ENCODE measurements around the gene ALMS1. TPM values are rescaled to one million over a fixed set of nuclear protein-coding genes. Genes with fewer than 3 reads are reported as not detected.

ALMS1 gene
- total and polyA plus RNA-seq, 2 of the 8 experiments (the other 6 are each of a cell fraction or from before 2014, with no cell fraction given), result 21.8 to 45.6 TPM

GRCh38 chr2:73457982-73458381, 72.3 kb downstream of the ALMS1 start:
- Histone ChIP-seq H3K79me1 (ENCODE audit: low read depth, low read length) (no peaks in the 10 kb centered on the region), H3K27me3 (replicated peaks in 1 of 4; ENCODE audit: control insufficient read depth in 3 of 4, extremely low read depth in 1 of 4, insufficient read depth in 3 of 4, low read length in 3 of 4) (no peaks in the 10 kb centered on the region), H3K23ac (ENCODE audit: insufficient read length) (no peak overlapping the region), H2AK5ac (ENCODE audit: low read depth, low read length) (no peak overlapping the region), H3K9me3 (ENCODE audit: insufficient read depth in 2 of 2, low read depth in 1 of 2, low read length in 1 of 2) (peaks cover 29% of the 10 kb centered on the region in 2 experiments), H3K18ac (ENCODE audit: extremely low read depth, low read length) (no peak overlapping the region), H3K23me2 (ENCODE audit: low read depth, low read length) (no peaks in the 10 kb centered on the region), H2BK5ac (ENCODE audit: low read depth, low read length) (no peak overlapping the region), H2BK120ac (replicated peaks; ENCODE audit: low read depth, low read length) (no peak overlapping the region), H3K4ac (replicated peaks; ENCODE audit: insufficient read length, low read depth, low read length) (no peak overlapping the region), H4K20me1 (replicated peaks in 1 of 2; ENCODE audit: control insufficient read depth in 1 of 2, insufficient read depth in 2 of 2, low read length in 2 of 2) (no peaks in the 10 kb centered on the region), H2BK15ac (ENCODE audit: low read length) (no peak overlapping the region), H2BK20ac (ENCODE audit: low read length) (no peak overlapping the region), H4K8ac (ENCODE audit: extremely low read depth, insufficient read depth, low read length) (no peak overlapping the region), H4K91ac (replicated peaks; ENCODE audit: insufficient read length, low read length) (no peak overlapping the region), H3K56ac (replicated peaks; ENCODE audit: insufficient read length, low read depth, low read length) (no peak overlapping the region), H2BK12ac (ENCODE audit: low read depth, low read length) (no peak overlapping the region), H3K4me1 (replicated peaks in 1 of 4; ENCODE audit: control insufficient read depth in 3 of 4, insufficient read depth in 4 of 4, low read length in 3 of 4) (no peaks in the 10 kb centered on the region), H3K79me2 (ENCODE audit: control insufficient read depth in 1 of 2, insufficient read depth in 2 of 2, low read length in 2 of 2) (no peaks in the 10 kb centered on the region), H3K14ac (ENCODE audit: insufficient read length) (no peak overlapping the region), H4K5ac (ENCODE audit: insufficient read length, low read depth, low read length) (no peak overlapping the region), H3K36me3 (ENCODE audit: control insufficient read depth in 2 of 4, insufficient read depth in 4 of 4, low read length in 3 of 4) (peaks cover 3 to 48% (median 29%) of the 10 kb centered on the region in 4 experiments), H3K9ac (replicated peaks in 1 of 4; ENCODE audit: extremely low read depth in 1 of 4, low read depth in 3 of 4, low read length in 3 of 4) (no peak overlapping the region), H3K27ac (ENCODE audit: low read depth, low read length) (no peak overlapping the region), H3K4me2 (ENCODE audit: insufficient read depth in 1 of 2, low read depth in 2 of 2, low read length in 2 of 2) (no peak overlapping the region), H3K4me3 (ENCODE audit: extremely low read depth in 1 of 4, insufficient read depth in 2 of 4, low read depth in 3 of 4, low read length in 4 of 4) (no peak overlapping the region), H2AFZ (ENCODE audit: low read length) (no peak overlapping the region)
- POLR2A ChIA-PET (ENCODE audit: partially characterized antibody), result no interaction called here
- FAIRE-seq (no peak), DNase-seq (ENCODE audit: low read depth in 1 of 2, low spot score in 2 of 2) (no peak)
- CTCF ChIA-PET (ENCODE audit: partially characterized antibody), result no interaction called here
- 94% methylated on average over 3 of the region's 3 CpGs; no CpG with 5 or more reads in 1 of the 2 experiments for WGBS, 2 experiments (ENCODE audit: extremely low coverage in 1 of 2, insufficient coverage in 1 of 2, insufficient read length in 1 of 2, insufficient replicate concordance in 2 of 2, low coverage in 1 of 2, low lambda C conversion rate in 2 of 2, missing lambda C conversion rate in 1 of 2)
- TF ChIP-seq EZH2 (IDR thresholded peaks at IDR 0.05; ENCODE audit: low read depth, low read length, severe bottlenecking) (no peak), KDM4A (IDR thresholded peaks at IDR 0.05; ENCODE audit: low read depth, low read length, severe bottlenecking) (no peak), RNF2 (IDR thresholded peaks at IDR 0.05; ENCODE audit: borderline replicate concordance, low read depth, low read length, missing control alignments, poor library complexity, severe bottlenecking) (no peak), ATF3 (IDR thresholded peaks at IDR 0.05; ENCODE audit: insufficient read depth, low read depth, low read length) (no peak), NANOG (IDR thresholded peaks at IDR 0.05; ENCODE audit: insufficient read depth, low read depth, low read length, poor library complexity, severe bottlenecking) (no peak), CTBP2 (IDR thresholded peaks at IDR 0.05; ENCODE audit: borderline replicate concordance, insufficient read depth, insufficient read length, low read length) (no peak)
